ENCODE results near the gene KCTD13. TPM values are rescaled to one million over a fixed set of nuclear protein-coding genes. Genes with fewer than 3 reads are reported as not detected.

Gene KCTD13
- total and polyA plus RNA-seq, 2 of the 8 experiments (the other 6 are each of a cell fraction or from before 2014, with no cell fraction given) = 9.2 to 10.8 TPM

DNA sequence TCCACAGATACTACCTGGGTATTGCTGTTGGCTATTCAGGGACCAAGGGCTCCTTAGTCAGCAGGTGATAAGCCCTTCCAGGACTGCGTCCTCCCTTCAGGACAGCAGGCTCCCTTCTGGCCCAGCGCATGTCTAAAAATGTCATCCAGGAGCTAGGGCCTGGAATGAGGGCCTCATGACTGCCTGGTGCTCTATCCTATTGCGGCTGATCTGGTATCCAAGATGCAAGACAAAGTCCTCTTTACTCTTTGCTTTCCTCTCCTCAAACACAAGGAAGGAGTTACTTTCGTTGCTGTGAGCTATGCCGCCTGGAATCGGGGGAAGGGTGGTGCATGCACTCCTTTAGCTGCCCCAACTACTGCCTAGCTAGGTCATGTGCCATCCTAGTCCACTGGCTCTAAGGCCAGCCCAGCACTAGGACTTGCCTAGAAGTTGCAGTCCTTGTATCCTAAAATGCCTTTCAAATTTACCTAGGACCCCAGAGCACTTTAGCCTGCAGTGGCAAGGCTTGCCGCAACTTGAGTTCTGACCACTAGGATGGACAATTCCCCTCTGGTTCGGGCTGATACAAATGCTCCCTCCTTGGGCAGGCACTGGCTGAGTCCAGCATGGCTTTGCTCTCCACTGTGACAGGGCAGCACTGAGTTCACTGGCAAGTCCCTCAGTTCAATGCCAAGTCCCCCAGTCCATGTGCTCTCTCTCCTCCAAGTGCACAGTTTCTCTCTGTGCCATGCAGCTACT, 25.8 kb upstream of the KCTD13 start:
- Histone ChIP-seq H2BK20ac (ENCODE audit: low read length) (no peak overlapping the region), H3K23ac (ENCODE audit: insufficient read length) (no peak overlapping the region), H3K4me3 (ENCODE audit: extremely low read depth in 1 of 4, insufficient read depth in 2 of 4, low read depth in 3 of 4, low read length in 4 of 4) (no peak overlapping the region), H2BK5ac (ENCODE audit: low read depth, low read length) (peak overlapping the region; percentile 63), H2AFZ (ENCODE audit: low read length) (peak overlapping the region; percentile 94), H3K27ac (ENCODE audit: low read depth, low read length) (no peak overlapping the region), H3K36me3 (ENCODE audit: control insufficient read depth in 2 of 4, insufficient read depth in 4 of 4, low read length in 3 of 4) (no peaks in the 10 kb centered on the region), H3K4me1 (replicated peaks in 1 of 4; ENCODE audit: control insufficient read depth in 3 of 4, insufficient read depth in 4 of 4, low read length in 3 of 4) (peaks cover 0 to 7% (median 4%) of the 10 kb centered on the region in 4 experiments; a peak in 5 of 7 replicates), H4K8ac (ENCODE audit: extremely low read depth, insufficient read depth, low read length) (no peak overlapping the region), H3K4me2 (ENCODE audit: insufficient read depth in 1 of 2, low read depth in 2 of 2, low read length in 2 of 2) (no peak overlapping the region), H2BK120ac (replicated peaks; ENCODE audit: low read depth, low read length) (no peak overlapping the region), H3K27me3 (replicated peaks in 1 of 4; ENCODE audit: control insufficient read depth in 3 of 4, extremely low read depth in 1 of 4, insufficient read depth in 3 of 4, low read length in 3 of 4) (no peaks in the 10 kb centered on the region), H3K79me2 (ENCODE audit: control insufficient read depth in 1 of 2, insufficient read depth in 2 of 2, low read length in 2 of 2) (no peaks in the 10 kb centered on the region), H4K91ac (replicated peaks; ENCODE audit: insufficient read length, low read length) (peak overlapping the region; percentile 88), H2AK5ac (ENCODE audit: low read depth, low read length) (no peak overlapping the region), H3K4ac (replicated peaks; ENCODE audit: insufficient read length, low read depth, low read length) (no peak overlapping the region), H3K56ac (replicated peaks; ENCODE audit: insufficient read length, low read depth, low read length) (no peak overlapping the region), H2BK15ac (ENCODE audit: low read length) (0 out of 2 replicates have a peak overlapping the region, but pooled peaks have one; percentile 6), H3K23me2 (ENCODE audit: low read depth, low read length) (no peaks in the 10 kb centered on the region), H3K9ac (replicated peaks in 1 of 4; ENCODE audit: extremely low read depth in 1 of 4, low read depth in 3 of 4, low read length in 3 of 4) (no peak overlapping the region), H4K20me1 (replicated peaks in 1 of 2; ENCODE audit: control insufficient read depth in 1 of 2, insufficient read depth in 2 of 2, low read length in 2 of 2) (no peaks in the 10 kb centered on the region), H3K9me3 (ENCODE audit: insufficient read depth in 2 of 2, low read depth in 1 of 2, low read length in 1 of 2) (no peaks in the 10 kb centered on the region), H3K18ac (ENCODE audit: extremely low read depth, low read length) (peak overlapping the region; percentile 44; the same call in 1 of the 2 replicates), H3K79me1 (ENCODE audit: low read depth, low read length) (no peaks in the 10 kb centered on the region), H4K5ac (ENCODE audit: insufficient read length, low read depth, low read length) (no peak overlapping the region), H2BK12ac (ENCODE audit: low read depth, low read length) (peak overlapping the region; percentile 45; the same call in 1 of the 2 replicates), H3K14ac (ENCODE audit: insufficient read length) (no peak overlapping the region)
- DNase-seq (ENCODE audit: low read depth in 1 of 2, low spot score in 2 of 2) (peak in 1 of 2 experiments; percentile 52), FAIRE-seq (no peak)
- WGBS, 2 experiments (ENCODE audit: extremely low coverage in 1 of 2, insufficient coverage in 1 of 2, insufficient read length in 1 of 2, insufficient replicate concordance in 2 of 2, low coverage in 1 of 2, low lambda C conversion rate in 2 of 2, missing lambda C conversion rate in 1 of 2) = 87% methylated on average over 7 of the region's 8 CpGs; no CpG with 5 or more reads in 1 of the 2 experiments
- CTCF ChIA-PET (ENCODE audit: partially characterized antibody) = interaction anchor here (0.6 to 3.8 kb wide), 11 partner anchors 8 to 136 kb away, joined by 3 to 16 read pairs (median 4); partner anchors contain the start of genes TAOK2 and TMEM219
- TF ChIP-seq MAFK (IDR thresholded peaks at IDR 0.05; ENCODE audit: low read depth, low read length) = no peak
- TF ChIP-seq MAX (IDR thresholded peaks at IDR 0.05) = peak; percentile 6; the same call in 1 of the 2 replicates
- TF ChIP-seq CTCF (IDR thresholded peaks at IDR 0.05; ENCODE audit: control extremely low read depth in 1 of 3, insufficient read depth in 1 of 3, low read depth in 1 of 3, low read length in 3 of 3) = peak; percentile 25 to 61 (median 35); a peak in 3 of 4 replicates
- POLR2A ChIA-PET (ENCODE audit: partially characterized antibody) = interaction anchor here (0.6 to 1.1 kb wide), 5 partner anchors 10 to 40 kb away, joined by 3 to 7 read pairs (median 3); partner anchors contain the start of genes KCTD13 and TMEM219

Data from H1 (cell line).